Activated CD4-positive, CD25-positive, alpha-beta regulatory T cell treated with anti-CD3 and anti-CD28 coated beads, Interleukin-2, amount 50 U/mL, for 72 hours (primary cell): ENCODE results near the gene ALDH2.
"Not testable (repeated sequence)": the region's sequence is repeated elsewhere in the genome, so short reads cannot be mapped to it uniquely, and the experiment has no call there.

Source experiments
- DNase-seq: peaks from one replicate; pipeline ENCODE4 v3.0.0; 2021

Gene ALDH2

GRCh38 chr12:111766608-111767361 lies at the start of gene ALDH2:
ALDH2 (plus strand) TSS chr12:111766933; CDS start chr12:111766983, 50 bp downstream.
- no peak for DNase-seq

DNA sequence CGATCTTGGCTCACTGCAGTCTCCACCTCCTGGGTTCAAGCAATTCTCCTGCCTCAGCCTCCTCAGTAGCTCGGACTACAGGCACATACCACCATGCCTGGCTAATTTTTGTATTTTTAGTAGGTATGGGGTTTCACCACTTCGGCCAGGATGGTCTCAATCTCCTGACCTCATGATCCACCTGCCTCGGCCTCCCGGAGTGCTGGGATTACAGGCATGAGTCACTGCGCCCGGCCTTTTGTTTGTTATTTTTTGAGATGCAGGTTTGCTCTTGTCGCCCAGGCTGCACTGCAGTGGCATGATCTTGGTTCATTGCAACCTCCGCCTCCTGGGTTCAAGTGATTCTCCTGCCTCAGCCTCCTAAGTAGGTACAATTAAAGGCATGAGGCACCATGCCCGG lies 47.4 kb upstream of the ALDH2 start:
- DNase-seq: not testable (repeated sequence)

DNA sequence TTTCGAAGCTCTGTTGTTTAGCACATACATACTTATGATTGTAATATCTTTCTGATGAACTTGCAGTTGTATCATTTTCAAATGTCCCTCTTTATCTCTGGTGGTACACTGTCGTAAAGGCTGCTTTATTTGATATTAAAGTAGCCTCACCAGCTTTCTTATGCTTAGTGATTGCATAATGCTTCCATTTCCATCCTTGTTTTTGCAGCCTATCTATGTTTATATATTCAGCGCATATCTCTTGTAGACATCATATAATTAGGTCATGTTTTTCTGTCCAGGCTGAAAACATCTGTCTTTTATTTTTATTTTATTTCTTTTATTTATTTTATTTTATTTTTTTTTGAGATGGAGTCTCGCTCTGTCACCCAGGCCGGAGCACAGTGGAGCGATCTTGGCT lies 46.3 kb upstream of the ALDH2 start:
- no peak for DNase-seq

GRCh38 chr12:111723646-111724360 lies 42.9 kb upstream of the ALDH2 start:
- DNase-seq: not testable (repeated sequence)

DNA sequence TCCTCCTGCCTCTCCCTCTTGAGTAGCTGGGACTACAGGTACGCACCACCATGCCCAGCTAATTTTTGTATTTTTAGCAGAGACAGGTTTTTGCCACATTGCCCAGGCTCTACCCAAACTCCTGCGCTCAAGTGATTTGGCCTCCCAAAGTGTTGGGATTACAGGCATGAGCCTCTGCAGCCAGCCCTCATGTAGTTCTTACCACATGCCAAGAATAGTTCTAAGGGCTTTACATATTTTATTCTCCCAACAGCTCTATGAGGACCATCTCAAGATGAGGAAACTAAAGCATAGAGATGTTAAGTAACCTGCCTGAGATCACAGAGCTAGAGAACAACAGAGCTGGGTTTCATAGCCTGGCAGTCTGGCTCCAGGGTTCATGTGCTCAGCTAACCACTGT lies 37.9 kb upstream of the ALDH2 start:
- no peak for DNase-seq

GRCh38 chr12:111730420-111730819 lies 36.3 kb upstream of the ALDH2 start:
- DNase-seq: no peak

GRCh38 chr12:111732786-111733185 lies 33.9 kb upstream of the ALDH2 start:
- DNase-seq: no peak

GRCh38 chr12:111733340-111733915 lies 33.3 kb upstream of the ALDH2 start:
- DNase-seq: no peak

GRCh38 chr12:111739524-111739923 lies 27.2 kb upstream of the ALDH2 start:
- not testable (repeated sequence) for DNase-seq

- DNase-seq: no peak
Observed at GRCh38 chr12:111741235-111741812, 25.4 kb upstream of the ALDH2 start.

DNA sequence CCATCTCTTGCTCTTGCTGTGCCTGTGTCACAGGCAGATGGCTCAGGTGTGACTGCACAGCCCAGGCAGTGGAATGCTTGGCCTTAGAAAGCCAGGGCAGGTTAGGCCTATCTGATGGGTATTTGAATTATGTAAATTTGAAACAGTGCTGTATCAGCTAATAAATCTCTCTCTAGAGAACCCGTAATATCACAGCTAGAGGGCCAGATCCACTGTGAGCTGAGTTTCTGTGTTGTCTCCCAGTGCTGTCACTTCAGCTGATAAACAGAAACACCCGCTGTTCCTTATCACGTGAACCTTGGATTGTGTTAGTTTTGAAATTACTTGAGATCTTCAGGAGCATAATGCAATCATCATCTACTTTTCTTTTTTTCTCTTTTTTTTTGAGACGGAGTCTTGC lies 21.5 kb upstream of the ALDH2 start:
- no peak for DNase-seq

GRCh38 chr12:111747333-111747732 lies 19.4 kb upstream of the ALDH2 start:
- no peak for DNase-seq

- DNase-seq: no peak
Observed at GRCh38 chr12:111748151-111748672, 18.5 kb upstream of the ALDH2 start.

- no peak for DNase-seq
Observed at GRCh38 chr12:111748867-111749266, 17.9 kb upstream of the ALDH2 start.

DNA sequence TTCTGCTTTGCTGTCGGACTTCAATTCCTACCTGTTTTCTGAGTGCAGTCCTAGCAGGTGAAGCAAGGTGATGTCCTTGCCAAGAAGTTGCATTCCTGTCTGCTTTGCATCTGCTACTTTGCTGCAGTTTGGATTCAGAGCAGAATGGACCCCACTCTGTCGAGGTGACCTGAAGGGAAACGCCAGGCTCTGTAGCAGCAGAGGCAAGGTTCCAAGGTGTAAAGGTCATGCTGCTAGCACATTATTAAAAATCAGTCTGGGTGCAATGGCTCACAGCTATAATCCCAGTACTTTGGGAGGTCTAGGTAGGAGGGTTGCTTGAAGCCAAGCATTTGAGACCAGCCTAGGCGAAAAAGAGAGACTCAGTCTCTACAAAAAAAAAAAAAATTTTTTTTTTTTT lies 17.3 kb upstream of the ALDH2 start:
- no peak for DNase-seq

DNA sequence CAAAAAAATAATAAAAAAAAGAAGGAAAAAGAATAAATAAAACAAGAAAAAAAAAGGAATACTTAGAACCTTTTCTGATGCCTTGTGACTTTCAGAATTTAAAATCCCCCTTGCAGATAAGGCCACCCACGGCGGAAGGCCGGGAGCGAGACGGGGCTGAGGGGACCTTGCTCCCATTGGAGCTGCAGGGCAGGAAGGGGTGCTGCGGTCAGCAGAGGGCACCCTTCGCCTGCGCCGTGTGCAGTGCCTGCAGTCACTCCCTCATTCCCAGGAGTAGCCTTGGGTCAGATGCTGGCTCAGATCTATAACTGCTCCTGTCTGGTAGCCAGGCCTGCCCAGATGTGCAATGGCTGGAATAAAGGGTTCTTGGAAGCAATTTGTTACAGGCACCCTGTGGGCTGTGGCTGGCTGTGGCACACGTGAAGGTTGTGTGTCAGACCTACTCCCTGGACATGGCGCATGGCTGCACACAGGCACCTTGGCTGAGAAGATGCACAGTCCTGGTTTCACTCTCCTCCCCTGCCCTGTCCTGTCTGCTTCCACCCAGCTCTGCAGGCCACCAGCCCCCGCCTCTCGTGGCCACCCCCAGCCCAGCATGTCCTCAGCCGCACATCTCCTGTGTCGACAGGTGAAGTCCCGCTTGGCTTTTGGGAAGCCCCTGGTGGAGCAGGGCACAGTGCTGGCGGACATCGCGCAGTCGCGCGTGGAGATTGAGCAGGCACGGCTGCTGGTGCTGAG lies 13.4 kb upstream of the ALDH2 start:
- no peak for DNase-seq

GRCh38 chr12:111754671-111755070 lies 12.1 kb upstream of the ALDH2 start:
- DNase-seq: no peak

- DNase-seq: no peak
Observed at GRCh38 chr12:111756196-111756595, 10.5 kb upstream of the ALDH2 start.

DNA sequence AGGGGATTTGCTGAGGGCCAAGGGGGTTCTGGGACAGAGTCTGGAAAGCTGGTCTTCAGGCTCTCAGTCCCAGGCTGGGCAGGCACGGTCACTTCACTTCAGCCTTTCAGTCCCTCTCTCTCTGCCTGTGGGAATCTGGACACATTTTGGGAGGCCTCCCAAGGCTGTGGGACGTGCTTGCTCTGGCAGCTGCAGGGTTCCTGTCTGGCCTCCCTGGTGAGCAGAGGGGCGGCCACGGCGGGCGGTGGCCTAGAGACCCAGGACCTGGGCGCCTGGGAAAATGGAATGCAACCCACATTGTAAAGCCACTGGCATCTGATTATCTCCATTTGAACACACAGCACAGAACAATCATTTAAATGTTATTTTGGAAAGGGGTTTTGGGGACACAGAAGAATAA lies 10.1 kb upstream of the ALDH2 start:
- DNase-seq: no peak

- DNase-seq: no peak
Observed at GRCh38 chr12:111757361-111758119, 9.2 kb upstream of the ALDH2 start.

DNA sequence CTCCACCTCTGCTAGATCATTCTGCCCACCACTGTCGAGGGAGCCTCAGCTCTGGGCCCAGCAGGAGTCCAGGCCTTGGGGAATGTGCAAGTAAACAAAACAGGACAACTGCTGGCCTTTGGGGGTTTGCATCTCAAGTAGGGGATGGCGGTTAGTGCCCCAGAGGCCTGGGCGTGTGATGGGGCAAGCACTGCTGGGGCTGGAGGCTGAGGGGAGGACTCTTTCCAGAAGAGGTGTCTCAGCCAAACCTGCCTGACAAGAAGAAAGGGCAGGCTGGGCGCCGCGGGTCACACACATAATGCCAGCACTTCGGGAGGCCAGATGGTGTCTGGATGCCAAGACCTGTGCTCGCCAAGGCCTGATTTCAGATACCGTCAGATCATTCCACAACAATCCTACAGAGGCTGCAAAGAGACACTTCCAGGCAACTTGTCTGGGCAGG lies 8.6 kb upstream of the ALDH2 start:
- no peak for DNase-seq

DNA sequence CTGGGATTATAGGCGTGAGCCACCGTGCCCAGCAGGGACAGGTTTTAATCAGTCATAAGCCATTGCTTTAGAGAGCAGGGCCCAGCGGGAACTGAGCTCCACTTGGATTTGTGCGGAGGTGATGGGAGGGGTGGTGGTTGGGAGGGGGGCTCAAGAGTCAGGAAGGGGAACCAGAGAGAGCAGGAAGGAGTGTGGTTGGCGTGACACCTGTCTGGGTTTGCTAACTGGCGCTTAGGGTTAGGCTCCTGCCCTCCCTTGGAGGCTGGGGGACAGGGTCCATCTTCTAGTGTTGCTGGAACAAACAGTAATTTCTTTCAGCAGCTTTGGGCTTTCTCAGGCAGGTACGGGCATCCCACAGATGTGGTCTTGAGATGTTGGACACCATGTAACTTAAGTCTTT lies 7.5 kb upstream of the ALDH2 start:
- DNase-seq: no peak
